ENCODE data around the gene KLF14. TPM values are rescaled to one million over a fixed set of nuclear protein-coding genes. Genes with fewer than 3 reads are reported as not detected.

Gene KLF14
- total and polyA plus RNA-seq, 4 experiments from 2014 or later, result not detected

DNA sequence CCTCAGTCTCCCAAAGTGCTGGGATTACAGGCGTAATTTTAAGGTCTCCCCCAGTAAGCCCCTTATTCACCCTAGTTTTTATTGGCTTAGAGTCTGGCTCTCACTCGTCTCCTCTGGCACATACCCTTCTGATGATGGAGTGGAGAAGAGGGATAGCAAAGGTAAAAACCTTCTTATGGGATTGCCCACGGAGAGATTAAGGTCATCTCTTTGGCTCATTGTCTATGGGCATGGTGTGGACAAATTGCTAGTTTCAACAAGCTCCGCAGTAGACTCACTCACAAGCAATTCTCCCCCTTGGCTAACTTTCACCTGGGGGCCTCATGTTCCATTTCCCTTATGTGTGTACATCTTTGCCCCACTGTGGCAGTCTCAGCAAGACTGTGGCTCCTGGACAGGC is 25.2 kb downstream of the KLF14 start:
- Mint-ChIP-seq H3K27ac (no peak overlapping the region), H3K36me3 (no peaks in the 10 kb centered on the region), H3K4me3 (no peak overlapping the region), H3K4me1 (no peaks in the 10 kb centered on the region), H3K27me3 (peaks cover 11 to 34% of the 10 kb centered on the region in 2 donors), H3K9me3 (peaks cover 0 to 12% (median 7%) of the 10 kb centered on the region in 8 donors)
- DNase-seq, result no peak
- H3K27me3 ChIP-seq (ENCODE audit: insufficient read depth, low read length), result no peaks in the 10 kb centered on the region
- H3K9me3 ChIP-seq (ENCODE audit: control insufficient read depth in 1 of 2, low read length in 2 of 2), result no peaks in the 10 kb centered on the region
- no peaks in the 10 kb centered on the region for H3K4me1 ChIP-seq (ENCODE audit: insufficient read depth, low read length)
- intact Hi-C loops (cut with micrococcal nuclease), result no loop called here
- no peak overlapping the region for H3K27ac ChIP-seq (ENCODE audit: low read depth, low read length)
- ChIA-PET POLR2A (ENCODE audit: partially characterized antibody) (no interaction called here), CTCF (ENCODE audit: partially characterized antibody) (no interaction called here)
- H3K4me3 ChIP-seq (ENCODE audit: low read length in 2 of 2), result no peak overlapping the region
- no peaks in the 10 kb centered on the region for H3K36me3 ChIP-seq (ENCODE audit: insufficient read depth, low read length)

DNA sequence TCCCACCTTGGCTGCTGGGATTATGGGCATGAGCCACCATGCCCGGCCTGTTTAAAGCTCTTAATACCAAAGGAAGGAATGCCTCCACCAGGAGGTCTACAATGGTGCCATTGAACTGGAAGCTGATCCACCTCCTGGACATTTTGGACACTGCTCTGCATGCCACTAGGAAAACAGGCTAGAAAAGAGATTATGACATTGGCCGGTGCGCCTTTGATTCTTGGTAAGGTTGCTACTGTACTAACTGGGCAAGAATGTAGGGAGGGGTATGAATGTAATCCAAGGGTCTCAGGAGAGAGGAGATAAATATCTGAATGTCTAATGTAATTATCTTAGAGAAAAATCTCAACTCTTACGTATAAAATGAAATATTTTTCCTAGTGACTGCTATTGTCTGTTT is 26.0 kb downstream of the KLF14 start:
- Mint-ChIP-seq H3K4me1 (no peaks in the 10 kb centered on the region), H3K9me3 (peaks cover 0 to 12% (median 7%) of the 10 kb centered on the region in 8 donors), H3K4me3 (no peak overlapping the region), H3K36me3 (no peaks in the 10 kb centered on the region), H3K27me3 (peaks cover 11 to 33% of the 10 kb centered on the region in 2 donors), H3K27ac (no peak overlapping the region)
- no peak for DNase-seq
- no peaks in the 10 kb centered on the region for H3K36me3 ChIP-seq (ENCODE audit: insufficient read depth, low read length)
- H3K9me3 ChIP-seq (ENCODE audit: control insufficient read depth in 1 of 2, low read length in 2 of 2), result no peaks in the 10 kb centered on the region
- no peaks in the 10 kb centered on the region for H3K27me3 ChIP-seq (ENCODE audit: insufficient read depth, low read length)
- no peak overlapping the region for H3K27ac ChIP-seq (ENCODE audit: low read depth, low read length)
- POLR2A ChIA-PET (ENCODE audit: partially characterized antibody), result no interaction called here
- intact Hi-C loops (cut with micrococcal nuclease), result no loop called here
- H3K4me1 ChIP-seq (ENCODE audit: insufficient read depth, low read length), result no peaks in the 10 kb centered on the region
- CTCF ChIA-PET (ENCODE audit: partially characterized antibody), result no interaction called here
- H3K4me3 ChIP-seq (ENCODE audit: low read length in 2 of 2), result no peak overlapping the region

DNA sequence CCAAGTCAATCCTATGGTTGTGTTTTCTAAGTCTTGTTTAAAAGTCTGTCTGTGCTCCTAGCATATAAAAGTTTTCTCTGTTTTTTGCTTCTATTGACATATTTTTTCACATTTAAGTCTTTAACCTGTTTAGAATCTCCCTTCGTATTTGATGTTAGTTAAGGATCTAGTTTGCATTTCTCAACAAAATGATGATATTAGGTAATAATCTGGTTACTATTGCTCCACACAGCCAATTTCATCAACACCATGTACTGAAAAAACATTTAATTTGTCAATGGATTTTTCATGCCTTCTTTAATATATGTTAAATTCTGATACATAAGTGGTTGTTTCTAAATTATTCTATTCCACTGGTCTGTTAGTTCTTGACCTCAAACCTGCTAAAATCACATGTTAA is 30.2 kb downstream of the KLF14 start:
- H3K9me3 ChIP-seq (ENCODE audit: control insufficient read depth in 1 of 2, low read length in 2 of 2), result no peaks in the 10 kb centered on the region
- H3K27me3 ChIP-seq (ENCODE audit: insufficient read depth, low read length), result no peaks in the 10 kb centered on the region
- CTCF ChIA-PET (ENCODE audit: partially characterized antibody), result no interaction called here
- no peak overlapping the region for H3K27ac ChIP-seq (ENCODE audit: low read depth, low read length)
- Mint-ChIP-seq H3K4me3 (no peak overlapping the region), H3K36me3 (no peaks in the 10 kb centered on the region), H3K4me1 (no peaks in the 10 kb centered on the region), H3K9me3 (peaks cover 0 to 12% (median 9%) of the 10 kb centered on the region in 8 donors), H3K27ac (no peak overlapping the region), H3K27me3 (peaks cover 15 to 24% of the 10 kb centered on the region in 2 donors)
- POLR2A ChIA-PET (ENCODE audit: partially characterized antibody), result no interaction called here
- intact Hi-C loops (cut with micrococcal nuclease), result no loop called here
- no peak overlapping the region for H3K4me3 ChIP-seq (ENCODE audit: low read length in 2 of 2)
- H3K4me1 ChIP-seq (ENCODE audit: insufficient read depth, low read length), result no peaks in the 10 kb centered on the region
- DNase-seq, result no peak
- H3K36me3 ChIP-seq (ENCODE audit: insufficient read depth, low read length), result no peaks in the 10 kb centered on the region

DNA sequence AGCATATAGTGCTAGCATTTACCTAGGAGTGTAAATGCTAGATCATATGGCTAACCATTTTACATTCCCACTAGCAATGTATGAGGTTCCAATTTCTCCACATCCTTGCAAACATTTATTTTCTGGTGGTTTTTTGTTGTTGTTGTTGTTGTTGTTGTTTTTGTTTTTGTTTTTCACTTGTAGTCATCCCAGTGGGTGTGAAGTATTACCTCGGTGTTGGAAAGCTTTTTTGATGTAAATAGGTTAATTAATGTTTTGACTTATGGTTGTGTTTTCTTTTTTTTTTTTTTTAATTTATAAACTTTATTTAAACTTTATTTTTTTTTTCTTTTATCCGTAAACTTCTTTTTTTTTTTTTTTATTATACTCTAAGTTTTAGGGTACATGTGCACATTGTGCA is 32.4 kb downstream of the KLF14 start:
- DNase-seq, result no peak
- Histone ChIP-seq H3K4me3 (ENCODE audit: low read length in 2 of 2) (no peak overlapping the region), H3K4me1 (ENCODE audit: insufficient read depth, low read length) (no peaks in the 10 kb centered on the region), H3K36me3 (ENCODE audit: insufficient read depth, low read length) (no peaks in the 10 kb centered on the region), H3K9me3 (ENCODE audit: control insufficient read depth in 1 of 2, low read length in 2 of 2) (no peaks in the 10 kb centered on the region), H3K27me3 (ENCODE audit: insufficient read depth, low read length) (no peaks in the 10 kb centered on the region), H3K27ac (ENCODE audit: low read depth, low read length) (no peak overlapping the region)
- peaks cover 8 to 11% of the 10 kb centered on the region in 2 donors for H3K27me3 Mint-ChIP-seq
- H3K27ac Mint-ChIP-seq, result no peak overlapping the region
- POLR2A ChIA-PET (ENCODE audit: partially characterized antibody), result no interaction called here
- H3K4me3 Mint-ChIP-seq, result no peak overlapping the region
- H3K4me1 Mint-ChIP-seq, result no peaks in the 10 kb centered on the region
- CTCF ChIA-PET (ENCODE audit: partially characterized antibody), result no interaction called here
- no peaks in the 10 kb centered on the region for H3K36me3 Mint-ChIP-seq
- intact Hi-C loops (cut with micrococcal nuclease), result no loop called here
- peaks cover 0 to 6% (median 4%) of the 10 kb centered on the region in 8 donors for H3K9me3 Mint-ChIP-seq

DNA sequence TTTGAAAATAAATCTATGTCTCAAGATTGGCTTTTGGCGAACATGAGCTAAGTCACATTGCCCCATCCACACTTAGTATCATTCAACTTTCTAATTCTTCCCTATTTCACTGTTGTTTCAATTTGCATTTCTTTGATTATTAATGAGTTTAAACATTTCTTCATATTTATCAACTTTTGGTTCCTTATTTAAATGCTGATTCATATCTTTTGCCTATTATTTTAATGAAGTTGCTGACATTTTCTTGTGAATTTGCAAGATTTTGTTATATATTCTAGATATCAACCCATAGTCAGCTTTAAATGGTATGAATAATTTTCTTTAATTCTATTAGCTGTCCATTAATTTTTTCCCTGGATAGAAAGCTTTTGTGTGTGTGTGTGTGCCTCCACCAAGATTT is 33.2 kb downstream of the KLF14 start:
- Mint-ChIP-seq H3K9me3 (peaks cover 0 to 4% (median 0%) of the 10 kb centered on the region in 8 donors), H3K4me1 (no peaks in the 10 kb centered on the region), H3K36me3 (no peaks in the 10 kb centered on the region), H3K27me3 (peaks cover 3 to 7% of the 10 kb centered on the region in 2 donors), H3K27ac (no peak overlapping the region), H3K4me3 (no peak overlapping the region)
- Histone ChIP-seq H3K9me3 (ENCODE audit: control insufficient read depth in 1 of 2, low read length in 2 of 2) (no peaks in the 10 kb centered on the region), H3K36me3 (ENCODE audit: insufficient read depth, low read length) (no peaks in the 10 kb centered on the region), H3K27ac (ENCODE audit: low read depth, low read length) (no peak overlapping the region), H3K4me1 (ENCODE audit: insufficient read depth, low read length) (no peaks in the 10 kb centered on the region), H3K4me3 (ENCODE audit: low read length in 2 of 2) (no peak overlapping the region), H3K27me3 (ENCODE audit: insufficient read depth, low read length) (no peaks in the 10 kb centered on the region)
- POLR2A ChIA-PET (ENCODE audit: partially characterized antibody), result no interaction called here
- intact Hi-C loops (cut with micrococcal nuclease), result no loop called here
- CTCF ChIA-PET (ENCODE audit: partially characterized antibody), result no interaction called here
- DNase-seq, result no peak

DNA sequence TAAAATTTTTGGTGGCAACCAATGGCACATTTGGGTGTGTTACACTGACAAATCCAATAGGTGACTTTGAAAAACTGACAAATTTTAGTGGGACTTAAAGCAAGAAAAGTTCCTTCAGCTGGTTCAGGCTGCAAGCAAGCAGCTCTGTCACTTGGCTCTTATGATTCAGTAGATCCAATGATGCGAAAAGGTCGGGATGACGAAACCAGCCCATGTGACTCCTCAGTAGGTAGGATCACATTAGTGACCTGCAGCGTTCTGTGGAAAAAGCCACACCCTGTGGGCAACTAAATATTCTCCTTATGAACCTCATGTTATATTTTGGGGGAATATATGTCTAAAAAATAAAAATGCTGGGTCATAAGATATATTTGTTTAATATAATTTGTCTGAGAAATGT is 34.3 kb downstream of the KLF14 start:
- Histone ChIP-seq H3K27me3 (ENCODE audit: insufficient read depth, low read length) (no peaks in the 10 kb centered on the region), H3K4me1 (ENCODE audit: insufficient read depth, low read length) (no peaks in the 10 kb centered on the region), H3K4me3 (ENCODE audit: low read length in 2 of 2) (no peak overlapping the region), H3K27ac (ENCODE audit: low read depth, low read length) (no peak overlapping the region), H3K9me3 (ENCODE audit: control insufficient read depth in 1 of 2, low read length in 2 of 2) (no peaks in the 10 kb centered on the region), H3K36me3 (ENCODE audit: insufficient read depth, low read length) (no peaks in the 10 kb centered on the region)
- CTCF ChIA-PET (ENCODE audit: partially characterized antibody), result no interaction called here
- DNase-seq, result no peak
- intact Hi-C loops (cut with micrococcal nuclease), result no loop called here
- peaks cover 0 to 4% (median 0%) of the 10 kb centered on the region in 8 donors for H3K9me3 Mint-ChIP-seq
- no peaks in the 10 kb centered on the region for H3K36me3 Mint-ChIP-seq
- H3K4me1 Mint-ChIP-seq, result no peaks in the 10 kb centered on the region
- H3K27ac Mint-ChIP-seq, result no peak overlapping the region
- no peak overlapping the region for H3K4me3 Mint-ChIP-seq
- H3K27me3 Mint-ChIP-seq, result peaks cover 3 to 11% of the 10 kb centered on the region in 2 donors
- POLR2A ChIA-PET (ENCODE audit: partially characterized antibody), result no interaction called here

DNA sequence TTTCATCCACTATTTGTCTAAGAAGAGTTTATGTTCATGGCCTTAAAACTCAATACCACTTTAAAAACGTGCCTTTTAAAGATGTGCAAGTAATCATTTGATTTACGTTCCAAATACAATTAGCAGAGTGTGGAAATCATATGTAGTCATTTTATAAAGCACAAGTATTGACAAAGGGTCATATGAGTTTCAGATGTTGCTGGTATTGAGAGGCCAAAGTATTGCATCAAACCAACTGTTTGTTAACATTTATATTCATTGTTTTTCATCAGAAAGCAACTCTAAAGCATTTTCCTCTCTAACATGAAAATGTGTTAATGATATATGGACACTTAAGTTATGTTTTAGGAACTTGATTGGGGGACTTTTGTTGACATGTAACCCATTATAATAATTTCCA is 36.2 kb downstream of the KLF14 start:
- Histone ChIP-seq H3K4me3 (ENCODE audit: low read length in 2 of 2) (no peak overlapping the region), H3K36me3 (ENCODE audit: insufficient read depth, low read length) (no peaks in the 10 kb centered on the region), H3K4me1 (ENCODE audit: insufficient read depth, low read length) (no peaks in the 10 kb centered on the region), H3K27me3 (ENCODE audit: insufficient read depth, low read length) (no peaks in the 10 kb centered on the region), H3K27ac (ENCODE audit: low read depth, low read length) (no peak overlapping the region), H3K9me3 (ENCODE audit: control insufficient read depth in 1 of 2, low read length in 2 of 2) (no peaks in the 10 kb centered on the region)
- intact Hi-C loops (cut with micrococcal nuclease), result no loop called here
- Mint-ChIP-seq H3K27me3 (peaks cover 3 to 8% of the 10 kb centered on the region in 2 donors), H3K9me3 (peaks cover 0 to 4% (median 0%) of the 10 kb centered on the region in 8 donors), H3K4me1 (no peaks in the 10 kb centered on the region), H3K4me3 (no peak overlapping the region), H3K27ac (no peak overlapping the region), H3K36me3 (no peaks in the 10 kb centered on the region)
- CTCF ChIA-PET (ENCODE audit: partially characterized antibody), result no interaction called here
- DNase-seq, result no peak
- POLR2A ChIA-PET (ENCODE audit: partially characterized antibody), result no interaction called here

DNA sequence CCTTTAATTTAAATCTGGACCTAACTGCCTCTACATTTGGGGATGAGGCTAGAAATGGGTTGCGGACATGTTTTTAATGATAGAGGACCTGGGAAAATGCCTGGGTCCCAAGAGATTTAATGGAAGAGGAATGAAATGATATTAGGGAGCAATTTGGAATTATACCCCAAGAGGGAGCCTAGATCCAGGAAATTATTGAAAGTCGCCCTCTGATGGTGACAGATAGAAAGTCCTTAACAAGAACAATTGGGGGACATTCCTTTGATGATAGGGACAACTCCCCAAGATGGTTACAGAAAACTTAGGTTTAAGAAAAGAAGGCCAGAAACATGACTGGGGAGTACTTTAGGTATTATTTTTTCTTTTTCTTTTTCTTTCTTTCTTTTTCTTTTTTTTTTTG is 38.2 kb downstream of the KLF14 start:
- Mint-ChIP-seq H3K27ac (no peak overlapping the region), H3K9me3 (peaks cover 0 to 18% (median 12%) of the 10 kb centered on the region in 8 donors), H3K4me1 (no peaks in the 10 kb centered on the region), H3K36me3 (no peaks in the 10 kb centered on the region), H3K27me3 (peaks cover 4 to 8% of the 10 kb centered on the region in 2 donors), H3K4me3 (no peak overlapping the region)
- no peak overlapping the region for H3K27ac ChIP-seq (ENCODE audit: low read depth, low read length)
- intact Hi-C loops (cut with micrococcal nuclease), result no loop called here
- no peak for DNase-seq
- ChIA-PET CTCF (ENCODE audit: partially characterized antibody) (no interaction called here), POLR2A (ENCODE audit: partially characterized antibody) (no interaction called here)
- H3K4me3 ChIP-seq (ENCODE audit: low read length in 2 of 2), result no peak overlapping the region
- no peaks in the 10 kb centered on the region for H3K4me1 ChIP-seq (ENCODE audit: insufficient read depth, low read length)
- no peaks in the 10 kb centered on the region for H3K9me3 ChIP-seq (ENCODE audit: control insufficient read depth in 1 of 2, low read length in 2 of 2)
- H3K27me3 ChIP-seq (ENCODE audit: insufficient read depth, low read length), result no peaks in the 10 kb centered on the region
- no peaks in the 10 kb centered on the region for H3K36me3 ChIP-seq (ENCODE audit: insufficient read depth, low read length)
